ENCODE measurements around the gene CCP110.

DNA sequence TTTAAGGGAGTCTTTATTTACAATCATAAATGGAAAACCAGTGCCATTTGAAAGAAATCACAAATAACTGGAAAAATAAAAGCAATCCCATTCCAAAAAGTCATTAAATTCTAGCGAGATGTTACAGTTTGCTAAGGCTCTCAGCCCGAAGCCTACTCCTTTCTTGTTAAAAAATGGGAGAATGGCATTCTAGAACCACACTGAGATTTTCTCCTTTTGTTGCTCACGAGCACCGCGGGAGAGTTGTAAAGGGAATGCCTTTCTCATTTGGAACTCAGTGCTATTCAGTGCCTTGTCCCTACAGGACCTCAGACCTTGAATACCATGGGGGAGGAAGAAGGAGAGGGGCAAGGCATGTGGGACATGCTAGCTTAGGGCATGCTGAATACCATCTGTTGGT is 38.1 kb upstream of the CCP110 start:
- TF ChIP-seq, protein P1, sequence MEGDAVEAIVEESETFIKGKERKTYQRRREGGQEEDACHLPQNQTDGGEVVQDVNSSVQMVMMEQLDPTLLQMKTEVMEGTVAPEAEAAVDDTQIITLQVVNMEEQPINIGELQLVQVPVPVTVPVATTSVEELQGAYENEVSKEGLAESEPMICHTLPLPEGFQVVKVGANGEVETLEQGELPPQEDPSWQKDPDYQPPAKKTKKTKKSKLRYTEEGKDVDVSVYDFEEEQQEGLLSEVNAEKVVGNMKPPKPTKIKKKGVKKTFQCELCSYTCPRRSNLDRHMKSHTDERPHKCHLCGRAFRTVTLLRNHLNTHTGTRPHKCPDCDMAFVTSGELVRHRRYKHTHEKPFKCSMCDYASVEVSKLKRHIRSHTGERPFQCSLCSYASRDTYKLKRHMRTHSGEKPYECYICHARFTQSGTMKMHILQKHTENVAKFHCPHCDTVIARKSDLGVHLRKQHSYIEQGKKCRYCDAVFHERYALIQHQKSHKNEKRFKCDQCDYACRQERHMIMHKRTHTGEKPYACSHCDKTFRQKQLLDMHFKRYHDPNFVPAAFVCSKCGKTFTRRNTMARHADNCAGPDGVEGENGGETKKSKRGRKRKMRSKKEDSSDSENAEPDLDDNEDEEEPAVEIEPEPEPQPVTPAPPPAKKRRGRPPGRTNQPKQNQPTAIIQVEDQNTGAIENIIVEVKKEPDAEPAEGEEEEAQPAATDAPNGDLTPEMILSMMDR (IDR thresholded peaks at IDR 0.05), result no peak
- TF ChIP-seq EP300 (IDR thresholded peaks at IDR 0.05; ENCODE audit: low read depth), result no peak

Data from transverse colon (tissue), 3 donors.